IPS DF 6.9 (cell line): ENCODE measurements around the gene LEMD2.

Source experiments
- DNase-seq: peaks from one replicate; pipeline ENCODE4 v3.0.0-alpha.2; 2013; ENCODE audit warnings: low read depth, low spot score
- H3K27ac ChIP-seq: one replicate; pipeline ENCODE4 v1.5.1; 2013; ENCODE audit warnings: low read length, control low read depth
- H3K27me3 ChIP-seq: 2 replicates; pipeline ENCODE4 v1.6.1; 2013; ENCODE audit warnings: mild to moderate bottlenecking, low read length; ENCODE audit not compliant: control insufficient read depth, insufficient read depth
- H3K36me3 ChIP-seq: 2 replicates; pipeline ENCODE4 v1.6.1; 2013; ENCODE audit warnings: low read length; ENCODE audit not compliant: control insufficient read depth, insufficient read depth
- H3K4me1 ChIP-seq: 2 replicates; pipeline ENCODE4 v1.6.1; 2013; ENCODE audit warnings: low read length; ENCODE audit not compliant: control insufficient read depth, insufficient read depth
- H3K4me3 ChIP-seq: 2 replicates; pipeline ENCODE4 v1.5.1; 2013; ENCODE audit warnings: mild to moderate bottlenecking, low read length
- H3K9me3 ChIP-seq: 2 replicates; pipeline ENCODE4 v1.6.1; 2013; ENCODE audit warnings: low read length, inconsistent platforms; ENCODE audit not compliant: control insufficient read depth, insufficient read depth
- WGBS: extraction: QIAGEN DNeasy Blood & Tissue Kit; methylation state at CpG from one replicate; pipeline ENCODE4 v1.1.7; 2013; ENCODE audit warnings: mixed read lengths, missing lambda C conversion rate; ENCODE audit not compliant: insufficient read length, insufficient coverage; 5-methylcytosine and 5-hydroxymethylcytosine counted together

Gene LEMD2

DNA sequence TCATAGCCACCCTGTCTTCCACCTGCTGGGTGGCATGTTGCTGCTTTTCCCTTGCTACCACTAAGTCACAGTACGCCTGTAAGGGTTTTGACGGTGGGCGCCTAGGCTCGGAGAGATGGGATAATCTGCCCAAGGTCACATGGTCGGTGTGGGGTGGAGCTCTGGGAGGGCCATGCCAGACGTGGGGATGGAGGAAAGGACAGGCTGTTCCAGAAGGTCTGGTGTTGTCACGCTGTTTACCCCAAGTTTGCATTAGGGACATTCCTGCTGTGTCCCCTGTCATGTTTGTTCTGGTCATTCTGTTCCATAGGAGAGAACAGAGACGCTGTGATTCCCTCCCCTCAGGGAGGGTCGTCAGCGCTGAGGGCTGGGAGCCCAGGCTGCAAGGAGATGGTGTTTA lies 58.3 kb downstream of the LEMD2 start:
- no peak overlapping the region for H3K27ac ChIP-seq
- H3K9me3 ChIP-seq: no peaks in the 10 kb centered on the region
- no peak for DNase-seq
- H3K4me1 ChIP-seq: no peaks in the 10 kb centered on the region
- no peaks in the 10 kb centered on the region for H3K27me3 ChIP-seq
- H3K36me3 ChIP-seq: no peaks in the 10 kb centered on the region
- WGBS: no CpG with 5 or more reads among the region's 10 CpGs
- no peak overlapping the region for H3K4me3 ChIP-seq

DNA sequence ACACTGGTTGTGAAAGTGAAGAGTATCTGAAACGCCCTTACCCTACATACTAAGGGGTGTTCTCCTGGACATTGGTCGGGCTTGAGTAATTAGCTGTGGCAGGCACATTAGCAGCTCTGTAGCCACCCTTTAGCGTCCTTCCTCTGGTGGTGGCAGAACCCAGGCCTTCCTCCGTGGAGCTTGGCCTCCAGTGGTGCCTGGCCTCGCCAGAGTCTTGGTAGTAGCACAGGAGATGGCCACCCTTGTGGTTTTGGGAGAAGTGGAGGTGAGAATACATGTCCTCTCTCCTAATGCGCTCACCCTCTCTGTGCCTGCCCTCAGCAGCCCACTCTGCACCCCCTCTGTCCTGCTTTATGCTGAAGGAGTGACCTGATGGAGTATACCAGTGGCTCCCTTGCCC lies 59.9 kb downstream of the LEMD2 start:
- peaks cover 2% of the 10 kb centered on the region for H3K4me1 ChIP-seq
- no peaks in the 10 kb centered on the region for H3K36me3 ChIP-seq
- H3K9me3 ChIP-seq: no peaks in the 10 kb centered on the region
- no peak overlapping the region for H3K4me3 ChIP-seq
- no peak for DNase-seq
- no peaks in the 10 kb centered on the region for H3K27me3 ChIP-seq
- WGBS: no CpG with 5 or more reads among the region's 6 CpGs
- H3K27ac ChIP-seq: no peak overlapping the region

DNA sequence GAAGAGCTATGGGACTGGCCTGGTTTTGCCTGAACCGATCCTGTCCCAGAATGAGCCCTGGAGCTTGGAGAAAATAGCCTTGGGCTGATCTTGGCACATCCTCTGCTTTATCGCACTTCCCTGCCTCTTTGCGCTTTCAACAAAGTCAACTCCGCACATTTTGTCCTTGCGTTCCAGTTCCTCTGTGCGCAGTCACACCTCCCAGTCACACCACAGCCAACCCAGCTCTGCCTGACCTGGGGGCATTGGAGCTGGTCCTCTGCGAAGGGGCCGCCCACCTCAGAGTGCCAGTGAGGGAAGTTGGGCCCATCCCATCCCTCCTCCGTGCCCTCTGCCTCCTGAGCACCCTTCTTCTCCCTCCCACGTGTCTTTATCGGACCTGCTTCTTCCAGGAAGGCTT lies 60.5 kb downstream of the LEMD2 start:
- no peaks in the 10 kb centered on the region for H3K36me3 ChIP-seq
- H3K27me3 ChIP-seq: no peaks in the 10 kb centered on the region
- H3K27ac ChIP-seq: no peak overlapping the region
- no CpG with 5 or more reads among the region's 11 CpGs for WGBS
- no peak for DNase-seq
- no peaks in the 10 kb centered on the region for H3K9me3 ChIP-seq
- H3K4me3 ChIP-seq: no peak overlapping the region
- H3K4me1 ChIP-seq: peaks cover 2% of the 10 kb centered on the region

DNA sequence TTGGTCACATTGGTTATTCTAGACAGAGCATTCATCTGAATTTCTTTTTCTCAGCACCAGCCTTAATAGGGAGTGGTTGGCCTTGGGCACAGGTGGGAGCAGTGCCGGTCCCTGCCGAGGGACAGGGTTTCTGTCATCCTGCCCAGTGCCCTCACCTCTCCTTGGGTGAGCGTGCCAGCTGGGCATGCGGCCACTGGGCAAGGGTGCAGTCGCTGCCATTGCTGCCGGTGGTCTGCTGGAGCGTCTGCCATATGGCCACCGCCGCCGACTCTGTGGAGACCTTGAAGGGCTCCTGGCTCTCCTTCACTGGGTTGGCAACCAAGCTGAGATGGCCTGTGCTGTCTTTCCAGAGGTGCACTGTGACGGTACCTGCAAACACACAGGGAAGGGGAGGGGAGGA lies 61.0 kb downstream of the LEMD2 start:
- Histone ChIP-seq H3K4me1 (peaks cover 2% of the 10 kb centered on the region), H3K27me3 (no peaks in the 10 kb centered on the region), H3K27ac (no peak overlapping the region), H3K9me3 (no peaks in the 10 kb centered on the region), H3K4me3 (no peak overlapping the region), H3K36me3 (no peaks in the 10 kb centered on the region)
- no CpG with 5 or more reads among the region's 11 CpGs for WGBS
- no peak for DNase-seq

DNA sequence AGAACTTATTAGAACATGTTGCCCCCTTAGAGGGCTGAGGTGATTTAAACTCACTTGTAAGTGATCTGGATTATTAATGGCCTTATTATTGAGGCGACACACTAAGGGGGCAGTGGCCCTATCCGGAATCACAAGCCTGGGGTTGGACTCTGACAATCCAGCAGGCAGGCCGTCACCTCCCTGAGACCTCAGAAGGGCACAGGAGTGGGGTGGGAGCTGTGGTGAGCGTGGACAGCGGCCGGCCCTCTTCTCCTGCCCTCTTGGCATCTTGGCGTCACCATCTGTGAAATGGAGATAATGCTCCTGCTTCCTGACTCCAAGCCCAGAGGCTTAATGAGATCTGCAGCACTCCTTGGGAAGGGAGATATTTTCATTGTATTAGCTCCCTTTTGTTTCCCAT lies 61.8 kb downstream of the LEMD2 start:
- H3K27me3 ChIP-seq: no peaks in the 10 kb centered on the region
- no peak overlapping the region for H3K4me3 ChIP-seq
- DNase-seq: no peak
- H3K27ac ChIP-seq: no peak overlapping the region
- H3K4me1 ChIP-seq: peaks cover 2% of the 10 kb centered on the region
- WGBS: no CpG with 5 or more reads among the region's 7 CpGs
- H3K36me3 ChIP-seq: no peaks in the 10 kb centered on the region
- H3K9me3 ChIP-seq: no peaks in the 10 kb centered on the region

DNA sequence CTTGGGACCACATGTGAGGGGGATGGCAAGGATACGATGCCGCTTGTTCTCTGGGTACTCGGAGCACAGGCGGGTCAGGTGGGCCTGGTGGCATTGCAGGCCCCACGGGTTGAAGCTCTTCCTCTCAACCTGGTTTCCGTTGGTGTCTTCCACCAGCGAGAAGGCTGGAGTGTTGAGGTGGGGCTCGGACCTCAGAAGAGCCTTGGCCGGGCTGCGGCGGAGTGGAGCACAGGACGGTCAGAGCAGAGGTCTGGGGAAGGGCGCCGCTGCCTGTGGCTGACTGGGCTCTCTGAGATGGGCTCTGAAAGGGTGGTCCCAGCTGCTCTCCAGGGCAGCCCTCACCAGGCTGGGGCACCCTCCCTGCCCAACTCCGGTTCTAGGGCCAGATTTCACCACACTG lies 62.2 kb downstream of the LEMD2 start:
- no peaks in the 10 kb centered on the region for H3K9me3 ChIP-seq
- H3K36me3 ChIP-seq: no peaks in the 10 kb centered on the region
- peaks cover 2% of the 10 kb centered on the region for H3K4me1 ChIP-seq
- no peak overlapping the region for H3K4me3 ChIP-seq
- no peak overlapping the region for H3K27ac ChIP-seq
- WGBS: no CpG with 5 or more reads among the region's 15 CpGs
- DNase-seq: no peak
- H3K27me3 ChIP-seq: no peaks in the 10 kb centered on the region

DNA sequence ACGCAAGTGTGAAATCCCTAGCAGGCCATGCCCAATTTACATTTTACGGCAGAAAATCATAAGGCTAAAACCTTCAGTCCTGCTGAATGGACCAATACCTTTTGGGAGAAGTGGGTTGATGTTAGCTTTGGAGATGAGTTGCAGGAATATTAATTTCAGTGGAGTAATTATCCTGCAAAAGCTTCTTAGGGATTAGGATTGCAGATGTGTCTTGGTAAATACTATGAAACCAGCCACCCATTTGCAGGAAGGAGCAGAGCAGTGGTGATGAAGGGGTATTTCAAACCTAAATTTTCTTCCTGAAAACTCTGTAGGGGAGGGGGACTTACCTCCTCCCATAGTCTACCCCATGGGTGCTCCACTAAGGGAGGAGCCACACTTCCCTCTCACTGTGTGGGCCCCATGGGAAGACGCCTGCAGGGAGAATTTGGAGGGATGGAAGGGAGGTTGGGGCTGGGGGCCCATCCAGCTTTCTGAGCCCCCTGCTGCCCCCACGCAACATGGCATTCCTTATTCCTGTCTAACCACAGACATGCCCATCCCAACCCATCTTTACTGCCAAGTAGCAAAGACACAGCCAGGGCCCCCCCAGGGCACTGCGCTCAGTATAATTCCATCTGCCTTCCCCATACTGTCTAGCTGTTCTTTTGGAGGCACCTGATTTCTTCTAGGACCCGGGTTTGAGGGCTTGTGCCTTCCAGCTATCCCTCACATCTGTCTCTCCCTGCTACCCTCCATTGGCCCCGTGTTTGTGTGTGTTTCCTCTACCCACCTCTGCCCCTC lies 62.8 kb downstream of the LEMD2 start:
- H3K36me3 ChIP-seq: no peaks in the 10 kb centered on the region
- H3K27ac ChIP-seq: no peak overlapping the region
- no CpG with 5 or more reads among the region's 7 CpGs for WGBS
- H3K4me3 ChIP-seq: no peak overlapping the region
- H3K9me3 ChIP-seq: no peaks in the 10 kb centered on the region
- DNase-seq: no peak
- H3K27me3 ChIP-seq: no peaks in the 10 kb centered on the region
- peaks cover 2% of the 10 kb centered on the region for H3K4me1 ChIP-seq

DNA sequence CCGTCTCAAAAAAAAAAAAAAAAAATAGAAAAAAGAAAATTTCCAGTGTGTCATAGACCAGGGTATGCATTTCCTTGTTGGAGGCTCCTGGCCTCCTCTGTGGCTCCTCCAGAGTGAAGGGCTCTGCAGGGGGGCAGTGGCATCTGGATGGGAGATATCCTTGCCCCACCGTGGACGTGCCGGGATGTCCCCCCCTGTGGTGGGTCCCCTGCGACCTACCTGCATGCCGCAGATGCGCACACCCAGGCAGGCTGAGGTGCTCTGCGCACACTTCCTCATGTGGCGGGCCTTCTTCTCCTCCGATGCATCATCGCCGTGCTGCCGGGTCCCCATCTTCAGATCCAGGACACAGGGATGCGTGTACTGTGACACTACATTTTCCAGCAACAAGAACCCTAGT lies 63.7 kb downstream of the LEMD2 start:
- H3K4me3 ChIP-seq: no peak overlapping the region
- H3K9me3 ChIP-seq: no peaks in the 10 kb centered on the region
- H3K27me3 ChIP-seq: no peaks in the 10 kb centered on the region
- H3K36me3 ChIP-seq: no peaks in the 10 kb centered on the region
- WGBS: no CpG with 5 or more reads among the region's 14 CpGs
- no peak overlapping the region for H3K27ac ChIP-seq
- DNase-seq: no peak
- peaks cover 2% of the 10 kb centered on the region for H3K4me1 ChIP-seq

DNA sequence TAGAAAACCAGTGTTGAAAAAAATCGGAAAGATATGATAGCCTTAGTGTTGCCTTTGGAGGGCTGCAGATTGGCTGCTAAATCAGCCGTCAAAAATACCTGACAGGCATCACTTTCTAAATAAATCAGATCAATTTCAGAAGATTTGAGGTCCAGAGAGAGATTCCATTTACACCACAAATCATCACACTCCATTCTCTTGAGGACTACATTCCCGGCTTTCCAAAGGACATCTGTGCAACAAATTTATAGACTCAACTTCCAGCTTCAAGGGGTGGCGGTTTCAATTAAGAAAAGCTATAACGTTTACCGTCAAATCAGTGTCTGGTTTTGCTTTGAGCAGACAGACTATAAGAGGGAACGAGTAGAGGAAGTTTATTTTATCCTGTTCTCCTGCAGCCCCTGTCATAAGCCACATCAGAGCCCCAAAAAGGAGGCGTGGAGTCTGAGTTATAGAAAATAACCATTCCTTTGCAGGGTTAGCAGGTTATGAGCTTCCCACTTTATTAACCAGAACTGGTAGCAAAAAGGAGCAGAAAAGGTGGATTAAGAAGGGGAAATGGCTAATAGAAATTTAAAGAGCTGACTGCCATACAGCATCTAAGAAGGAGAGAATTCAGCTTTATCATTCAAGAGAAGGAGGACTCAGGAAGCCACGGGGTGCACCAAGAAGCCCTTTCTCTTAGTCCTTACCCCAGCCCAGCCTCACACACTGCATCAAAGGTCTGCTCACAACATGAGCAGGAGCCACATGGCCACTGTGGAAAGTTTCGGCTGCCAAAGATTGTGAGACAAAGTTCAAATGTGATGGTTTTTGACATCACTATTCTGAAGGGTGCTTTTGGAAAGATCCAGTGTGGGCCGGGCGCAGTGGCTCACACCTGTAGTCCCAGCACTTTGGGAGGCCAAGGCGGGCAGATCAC lies 64.6 kb downstream of the LEMD2 start:
- H3K4me1 ChIP-seq: peaks cover 2% of the 10 kb centered on the region

DNA sequence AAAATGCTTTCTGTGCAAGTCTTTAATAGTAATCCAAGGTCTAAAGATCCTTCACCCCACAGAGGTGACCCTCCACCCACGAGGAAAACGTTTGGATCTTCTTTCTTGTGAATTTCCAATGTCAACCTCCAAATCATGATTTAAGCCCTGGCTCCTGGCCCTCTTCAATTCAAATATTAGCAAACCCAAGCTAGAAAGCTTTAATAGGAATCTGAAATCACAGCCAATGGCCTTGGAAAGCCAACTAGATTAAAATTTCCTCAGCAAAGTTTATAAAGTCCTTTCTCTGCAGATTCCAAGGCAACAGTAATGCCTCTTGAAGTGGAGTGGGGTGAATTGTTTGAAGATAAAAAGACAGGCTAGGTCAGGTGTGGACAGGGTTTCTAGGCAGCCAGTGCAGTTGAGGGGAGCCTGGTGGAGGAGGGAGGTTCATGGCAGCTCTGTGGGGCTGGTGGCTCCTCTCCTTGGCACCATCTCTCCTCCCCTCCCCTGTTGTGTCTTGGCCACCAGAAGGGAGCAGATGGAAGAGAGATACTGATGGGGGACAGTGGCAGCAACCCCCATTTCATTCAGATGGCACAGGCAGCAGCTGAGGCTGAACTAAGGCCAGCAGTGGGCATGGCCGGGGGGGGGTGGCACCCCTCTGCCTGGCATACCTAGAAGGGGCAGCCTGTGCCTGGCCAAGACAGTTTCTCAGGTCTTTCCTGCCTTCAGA lies 65.4 kb downstream of the LEMD2 start:
- Histone ChIP-seq H3K36me3 (no peaks in the 10 kb centered on the region), H3K27ac (no peak overlapping the region), H3K9me3 (no peaks in the 10 kb centered on the region), H3K4me1 (peaks cover 2% of the 10 kb centered on the region), H3K4me3 (no peak overlapping the region), H3K27me3 (no peaks in the 10 kb centered on the region; the same call in 1 of the 2 replicates)
- DNase-seq: no peak
- no CpG with 5 or more reads among the region's 3 CpGs for WGBS

More for the DNA sequence above, 64.6 kb downstream of the LEMD2 start:
- H3K9me3 ChIP-seq: no peaks in the 10 kb centered on the region
- no peaks in the 10 kb centered on the region for H3K36me3 ChIP-seq
- WGBS: no CpG with 5 or more reads among the region's 13 CpGs
- no peak overlapping the region for H3K4me3 ChIP-seq
- H3K27ac ChIP-seq: no peak overlapping the region
- H3K27me3 ChIP-seq: no peaks in the 10 kb centered on the region
- DNase-seq: no peak
